Fibroblast of skin of back (primary cell): ENCODE measurements around the gene ACVR1. TPM values are rescaled to one million over a fixed set of nuclear protein-coding genes. Genes with fewer than 3 reads are reported as not detected.

Experiments
- DNase-seq: peaks from one replicate; pipeline ENCODE4 v3.0.0-alpha.2; 2013
- polyA plus RNA-seq, 2 experiments: library from polyadenylated mRNA; unstranded; fragments of 120-200 nt; gene quantifications; one replicate each; pipeline ENCODE4 v1.2.1, GENCODE V29; 2013; ENCODE audit not compliant: insufficient read length in 2 of 2

ACVR1 gene
- polyA plus RNA-seq (2013, experiment 1 of 2; ENCODE audit: insufficient read length) = 42.7 TPM
- polyA plus RNA-seq (2013, experiment 2 of 2; ENCODE audit: insufficient read length) = 39.9 TPM

DNA sequence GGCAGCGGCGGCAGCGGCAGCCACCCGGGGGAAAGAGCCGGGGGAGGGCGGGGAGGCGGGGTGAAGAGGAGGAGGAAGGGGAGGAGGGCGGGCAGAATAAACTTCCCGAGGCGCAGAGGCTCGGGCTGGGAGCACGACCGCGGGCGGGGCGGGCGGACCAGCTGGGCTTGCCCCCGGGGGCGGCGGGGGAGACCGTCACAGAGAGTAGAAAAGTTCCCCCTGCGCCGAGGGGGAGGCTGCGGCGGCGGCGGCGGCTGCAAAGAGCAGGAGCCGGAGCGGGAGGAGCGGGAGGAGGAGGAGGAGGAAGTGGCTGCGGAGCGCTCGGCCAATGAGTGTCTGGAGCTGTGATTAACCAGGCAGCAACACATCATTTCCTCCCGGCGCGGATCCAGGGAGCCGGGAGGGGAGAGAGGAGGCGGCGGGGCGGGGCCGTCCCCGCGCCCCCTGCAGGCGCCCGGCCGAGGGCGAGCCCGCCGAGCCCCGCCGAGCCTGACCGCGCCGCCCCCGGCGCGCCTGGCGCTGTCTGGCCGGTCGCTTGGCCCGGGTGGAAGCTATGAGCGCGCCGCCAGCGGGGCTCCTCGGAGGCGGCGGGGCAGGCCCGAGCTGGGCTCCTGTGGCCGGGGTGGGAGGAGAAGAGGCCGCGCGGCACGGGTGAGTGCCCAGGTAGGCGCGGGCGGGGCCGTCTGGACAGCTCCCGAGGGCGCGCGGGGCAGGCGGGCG, at the start of gene ACVR1:
Gene ACVR1 (minus strand): TSS at position 265 of the 720 bp plus-strand sequence. CDS start 76,837 bp downstream, outside the sequence.
- DNase-seq = peak; percentile 99

DNA sequence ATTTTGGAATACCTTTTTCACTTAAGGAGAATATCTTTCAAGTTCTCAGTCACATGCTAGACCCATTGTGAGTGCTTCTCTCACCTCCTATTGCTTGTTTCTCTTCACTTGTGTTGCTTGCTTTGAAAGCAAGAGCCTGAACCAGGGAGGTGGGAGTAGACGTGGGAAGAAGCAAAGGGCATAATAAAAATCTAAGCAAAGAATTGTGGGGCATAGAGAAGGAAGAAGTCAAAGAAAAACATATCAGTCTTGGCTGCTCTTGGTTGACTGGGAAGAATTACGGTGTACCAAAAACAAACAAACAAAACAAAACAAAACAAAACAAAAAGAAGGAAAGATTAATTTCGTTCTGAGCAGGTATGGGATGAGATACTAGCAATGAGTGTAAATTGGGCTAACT, 48.9 kb upstream of the ACVR1 start:
- no peak for DNase-seq

GRCh38 chr2:157923598-157924217, 47.6 kb upstream of the ACVR1 start:
- DNase-seq = no peak

GRCh38 chr2:157922815-157923214, 46.7 kb upstream of the ACVR1 start:
- no peak for DNase-seq

- no peak for DNase-seq
These were observed 46.2 kb upstream of the ACVR1 start for GRCh38 chr2:157922336-157922735.

GRCh38 chr2:157920736-157921135, 44.6 kb upstream of the ACVR1 start:
- DNase-seq = no peak

- DNase-seq = no peak
These were observed 43.1 kb upstream of the ACVR1 start for GRCh38 chr2:157919181-157919580.

GRCh38 chr2:157918319-157918718, 42.2 kb upstream of the ACVR1 start:
- no peak for DNase-seq

DNA sequence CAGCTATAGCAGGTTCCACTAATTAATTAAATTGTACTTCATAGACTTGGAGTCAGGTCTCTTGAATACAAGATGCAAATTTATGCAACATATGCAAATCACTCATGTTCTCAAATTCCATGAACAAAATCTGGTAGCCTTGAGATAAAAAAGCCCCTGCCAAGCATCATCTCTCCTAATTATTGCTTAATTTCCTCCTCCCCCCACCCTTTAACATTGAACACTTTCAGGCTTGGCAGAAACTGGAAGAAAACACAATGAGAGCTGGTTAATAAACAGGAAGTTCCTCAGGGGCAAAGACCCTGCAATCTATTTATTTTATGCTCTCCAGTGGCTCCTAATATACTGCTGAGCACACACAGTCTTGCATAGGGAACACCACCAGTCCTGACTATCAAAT, 35.6 kb upstream of the ACVR1 start:
- DNase-seq = no peak

- DNase-seq = no peak
These were observed 35.1 kb upstream of the ACVR1 start for GRCh38 chr2:157911246-157911645.

DNA sequence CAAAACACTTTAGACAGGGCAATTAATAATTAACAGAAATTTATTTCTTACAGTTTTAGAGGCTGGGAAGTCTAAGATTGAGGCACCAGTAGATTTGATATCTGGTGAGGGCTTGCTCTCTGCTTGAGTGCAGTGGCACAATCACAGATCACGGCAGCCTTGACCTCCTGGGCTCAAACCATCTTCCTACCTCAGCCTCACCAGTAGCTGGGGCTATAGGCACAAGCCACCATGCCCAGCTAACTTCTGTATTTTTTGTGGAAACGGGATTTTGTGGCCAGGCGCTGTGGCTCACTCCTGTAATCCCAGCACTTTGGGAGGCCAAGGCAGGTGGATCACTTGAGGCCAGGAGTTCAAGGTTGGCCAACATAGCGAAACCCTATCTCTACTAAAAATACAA, 29.0 kb upstream of the ACVR1 start:
- no peak for DNase-seq

DNA sequence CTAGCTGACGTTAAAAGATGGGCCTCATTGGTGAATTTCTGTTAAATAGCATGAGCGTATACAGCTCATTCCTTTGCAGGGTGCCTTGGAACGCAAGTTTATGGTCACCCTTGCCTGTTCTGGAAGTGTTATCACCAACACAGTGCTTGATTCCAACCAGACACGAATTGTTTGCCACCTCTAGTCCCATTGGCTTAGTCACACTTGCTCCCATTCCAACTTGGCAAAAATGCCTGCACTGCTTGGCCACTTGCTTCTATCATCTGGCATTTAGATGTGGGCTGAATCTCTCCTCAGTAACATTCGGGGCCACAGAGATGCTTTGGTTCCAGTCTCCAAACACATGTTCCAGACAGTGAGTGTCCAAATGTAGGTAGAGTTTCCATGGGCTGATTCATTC, 27.5 kb upstream of the ACVR1 start:
- DNase-seq = no peak

DNA sequence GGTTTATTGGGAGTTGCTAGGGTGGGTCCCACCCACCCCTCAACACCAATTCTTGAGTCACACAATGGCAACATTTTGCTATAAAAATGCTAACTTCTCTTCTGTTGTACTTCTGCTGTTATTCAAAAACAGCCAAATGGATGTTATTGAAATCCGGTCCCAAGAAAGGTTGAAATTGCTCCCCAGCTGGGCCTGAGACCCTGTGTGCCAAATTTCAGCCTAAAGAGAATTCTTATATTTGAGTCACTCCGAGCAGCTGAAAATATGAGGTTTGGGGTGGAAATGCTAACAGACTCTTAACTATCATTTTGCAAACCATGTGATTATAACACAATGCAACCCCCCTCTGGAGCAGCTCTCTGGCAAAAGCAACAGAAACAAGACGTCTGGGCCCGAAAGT, 27.0 kb upstream of the ACVR1 start:
- no peak for DNase-seq

GRCh38 chr2:157902692-157903091, 26.6 kb upstream of the ACVR1 start:
- DNase-seq = no peak

- no peak for DNase-seq
These were observed 25.2 kb upstream of the ACVR1 start for GRCh38 chr2:157901325-157901724.

- DNase-seq = no peak
These were observed 24.6 kb upstream of the ACVR1 start for GRCh38 chr2:157900684-157901083.

DNA sequence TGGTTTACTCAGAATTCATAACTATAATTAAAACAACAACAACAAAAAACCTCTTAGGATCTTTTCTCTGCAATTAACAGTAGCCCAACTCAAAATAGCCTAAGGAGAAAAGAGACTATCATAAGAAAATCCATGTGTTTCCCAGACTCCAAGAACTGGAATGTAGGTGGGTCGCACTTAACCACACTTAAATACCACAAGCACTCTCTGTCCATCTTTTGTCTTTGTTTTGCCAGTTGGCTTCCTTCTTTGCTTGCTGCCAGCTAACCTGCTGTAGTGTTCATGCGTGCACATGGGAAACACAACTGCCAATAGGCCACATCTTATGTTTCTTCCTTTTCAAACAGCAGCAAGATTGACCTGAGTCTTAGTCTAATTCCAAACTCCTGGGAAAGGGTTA, 24.1 kb upstream of the ACVR1 start:
- no peak for DNase-seq

DNA sequence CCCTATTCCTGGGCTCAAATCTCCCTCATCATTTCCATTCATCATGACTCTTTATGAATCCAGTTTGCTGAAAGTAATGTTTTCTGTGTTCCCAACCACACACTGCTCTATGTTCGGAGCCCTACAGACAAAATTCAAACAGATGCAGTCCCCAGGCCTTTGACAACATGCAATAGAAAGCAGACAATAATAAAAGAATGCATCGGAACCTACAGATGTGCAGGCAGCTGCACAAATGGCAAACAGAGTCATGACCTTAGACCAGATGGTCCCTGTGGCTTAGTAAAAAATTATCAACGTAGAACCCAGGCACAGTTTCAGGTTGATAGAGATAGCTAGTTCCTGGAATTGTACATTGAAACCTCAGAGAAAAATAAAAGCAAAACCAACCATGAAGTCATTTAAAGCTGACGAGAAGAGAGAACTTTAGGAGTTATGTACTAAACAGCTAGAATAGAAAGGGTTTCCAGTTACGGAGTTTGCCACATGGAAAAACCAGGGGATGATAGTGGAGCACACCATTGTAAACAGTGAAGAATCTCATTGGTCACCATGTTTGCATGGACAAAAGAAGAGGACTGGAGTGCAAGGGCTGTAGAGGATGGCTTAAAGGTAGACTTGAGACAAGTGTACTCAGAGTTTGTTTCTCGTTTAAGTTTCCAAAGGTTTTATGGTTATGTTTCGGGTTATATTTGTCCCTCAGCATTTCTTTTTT, 23.2 kb upstream of the ACVR1 start:
- DNase-seq = no peak

DNA sequence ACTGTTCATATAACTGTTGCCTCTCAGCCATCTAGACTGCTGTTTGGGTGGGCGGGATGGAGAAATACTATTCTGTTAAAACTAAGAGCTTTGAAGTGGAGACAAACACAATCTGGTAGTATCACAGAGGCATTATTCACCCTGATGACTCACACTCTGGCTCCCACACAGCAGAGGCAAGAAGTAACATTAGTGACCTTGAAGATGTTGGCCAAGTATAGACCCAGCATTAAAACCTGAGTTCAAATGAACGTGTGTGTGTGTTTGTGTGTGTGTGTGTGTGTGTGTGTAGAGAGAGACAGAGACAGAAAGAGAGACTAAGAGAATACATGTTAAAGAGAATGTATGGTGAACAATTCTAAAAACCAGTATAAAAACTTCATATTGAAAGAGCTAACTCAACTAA, 22.5 kb upstream of the ACVR1 start:
- DNase-seq = peak; percentile 70

- DNase-seq = no peak
These were observed 21.2 kb upstream of the ACVR1 start for GRCh38 chr2:157897106-157897971.

GRCh38 chr2:157895531-157895930, 19.4 kb upstream of the ACVR1 start:
- peak; percentile 40 for DNase-seq

GRCh38 chr2:157894694-157895435, 18.7 kb upstream of the ACVR1 start:
- peak; percentile 38 for DNase-seq
